NCI-H2171 treated with DMSO at 0.1 percent for 48 hours (cell line): ENCODE measurements around the gene RNF207.
"Not testable (repeated sequence)": the region's sequence is repeated elsewhere in the genome, so short reads cannot be mapped to it uniquely, and the experiment has no call there.

Source experiments
- DNase-seq: peaks from one replicate; lab custom pipeline; 2025; lab: John Stamatoyannopoulos, UW

RNF207 gene

GRCh38 chr1:6200188-6200809 lies 5.6 kb upstream of the RNF207 start:
- no peak for DNase-seq

GRCh38 chr1:6202256-6202655 lies 3.7 kb upstream of the RNF207 start:
- no peak for DNase-seq

- DNase-seq, result no peak
These were observed 569 bp downstream of the RNF207 start for GRCh38 chr1:6206520-6206855.

- DNase-seq, result no peak
These were observed 1.4 kb downstream of the RNF207 start for GRCh38 chr1:6207075-6207885.

- no peak for DNase-seq
These were observed 2.0 kb downstream of the RNF207 start for GRCh38 chr1:6207921-6208320.

GRCh38 chr1:6208723-6209660 lies 3.1 kb downstream of the RNF207 start:
- no peak for DNase-seq

- DNase-seq, result no peak
These were observed 4.0 kb downstream of the RNF207 start for GRCh38 chr1:6209661-6210580.

GRCh38 chr1:6210591-6211355 lies 4.9 kb downstream of the RNF207 start:
- no peak for DNase-seq

- no peak for DNase-seq
These were observed 5.8 kb downstream of the RNF207 start for GRCh38 chr1:6211731-6212130.

- no peak for DNase-seq
These were observed 6.5 kb downstream of the RNF207 start for GRCh38 chr1:6212193-6212959.

- DNase-seq, result no peak
These were observed 12.7 kb downstream of the RNF207 start for GRCh38 chr1:6218375-6219164.

GRCh38 chr1:6219641-6220040 lies 13.7 kb downstream of the RNF207 start:
- DNase-seq, result not testable (repeated sequence)

GRCh38 chr1:6220236-6220635 lies 14.3 kb downstream of the RNF207 start:
- no peak for DNase-seq

- DNase-seq, result no peak
These were observed 15.4 kb downstream of the RNF207 start for GRCh38 chr1:6221210-6221784.

GRCh38 chr1:6222636-6223035 lies 16.7 kb downstream of the RNF207 start:
- DNase-seq, result no peak

GRCh38 chr1:6223617-6224016 lies 17.7 kb downstream of the RNF207 start:
- DNase-seq, result no peak

- no peak for DNase-seq
These were observed 18.8 kb downstream of the RNF207 start for GRCh38 chr1:6224718-6225117.

GRCh38 chr1:6225651-6226050 lies 19.7 kb downstream of the RNF207 start:
- no peak for DNase-seq

- no peak for DNase-seq
These were observed 27.5 kb downstream of the RNF207 start for GRCh38 chr1:6233376-6233775.
